Tibial nerve (tissue), 4 donors: Measurements from ENCODE around the gene C17orf100. TPM values are rescaled to one million over a fixed set of nuclear protein-coding genes. Genes with fewer than 3 reads are reported as not detected.

ENCODE experiments used
- DNase-seq, 2 donors: peaks; one replicate each; pipeline ENCODE4 v3.0.0-alpha.2; 2019; ENCODE audit warnings: low spot score in 2 of 2
- H3K27ac ChIP-seq, 4 donors: fragments of 200-600 bp; sonication (generic) in 3 of 4; one replicate each; pipeline ENCODE4 v1.5.1; 2017 to 2019; ENCODE audit warnings: mild to moderate bottlenecking in 1 of 4
- H3K27me3 ChIP-seq, 2 donors: fragments of 200-600 bp; sonication (generic) in 1 of 2; one replicate each; pipeline versions ENCODE4 v1.5.1 to v1.6.0; 2017 to 2019
- H3K36me3 ChIP-seq, 3 donors: fragments of 200-600 bp; sonication (generic); one replicate each; pipeline ENCODE4 v1.5.1; 2018 to 2019
- H3K4me1 ChIP-seq, 4 donors: fragments of 200-600 bp; sonication (generic) in 3 of 4; one replicate each; pipeline ENCODE4 v1.5.1; 2017 to 2019
- H3K4me3 ChIP-seq, 4 donors: fragments of 200-600 bp; sonication (generic) in 3 of 4; one replicate each; pipeline ENCODE4 v1.5.1; 2017 to 2019; ENCODE audit warnings: mild to moderate bottlenecking in 1 of 4, moderate library complexity in 1 of 4
- H3K9me3 ChIP-seq, 4 donors: fragments of 200-600 bp; sonication (generic) in 3 of 4; one replicate each; pipeline ENCODE4 v1.5.1; 2017 to 2019
- CTCF ChIP-seq, 5 experiments: fragments of 200-600 bp in 3 of 5; fragments of 450-650 bp in 2 of 5; sonication (generic) in 3 of 5; IDR thresholded peaks; one replicate each; pipeline ENCODE4 v1.5.1; 2016 to 2019; ENCODE audit warnings: antibody characterized with exemption in 5 of 5, mild to moderate bottlenecking in 3 of 5, moderate library complexity in 2 of 5
- EP300 ChIP-seq, 2 donors: sonication (generic); formaldehyde crosslinking; IDR thresholded peaks; one replicate each; pipeline ENCODE4 v1.6.1; 2017; ENCODE audit warnings: antibody characterized with exemption in 2 of 2, mild to moderate bottlenecking in 1 of 2
- POLR2A ChIP-seq, 2 donors: fragments of 450-650 bp; IDR thresholded peaks; one replicate each; pipeline ENCODE4 v1.6.1; 2017; ENCODE audit warnings: antibody characterized with exemption in 2 of 2, mild to moderate bottlenecking in 2 of 2, moderate library complexity in 2 of 2
- WGBS, 2 donors: methylation state at CpG; one replicate each; pipeline ENCODE4 v1.1.5; 2018; 5-methylcytosine and 5-hydroxymethylcytosine counted together
- total RNA-seq, 4 donors: library from RNA; depleted of rRNA; stranded (reverse); fragments of >200 nt; gene quantifications; one replicate each; pipeline ENCODE4 v1.1.0, GENCODE V29; 2016

Gene C17orf100
- total RNA-seq, 4 donors from 2014 or later = 2.1 to 3.9 (median 3.5) TPM; not detected in 1

- Histone ChIP-seq H3K9me3 (no peaks in the 10 kb centered on the region), H3K27ac (no peak overlapping the region), H3K4me1 (peaks cover 0 to 8% (median 0%) of the 10 kb centered on the region in 4 donors), H3K4me3 (no peak overlapping the region), H3K36me3 (no peaks in the 10 kb centered on the region), H3K27me3 (peaks cover 0 to 23% of the 10 kb centered on the region in 2 donors)
- whole genome bisulfite sequencing, 2 donors = 87 to 88% methylated on average over 8 of the region's 8 CpGs
- DNase-seq = no peak
- TF ChIP-seq EP300 (IDR thresholded peaks at IDR 0.05) (no peak), CTCF (IDR thresholded peaks at IDR 0.05) (no peak), POLR2A (IDR thresholded peaks at IDR 0.05) (no peak)
These were observed 19.0 kb downstream of the C17orf100 start for GRCh38 chr17:6670571-6670970.

- H3K4me1 ChIP-seq = peaks cover 0 to 6% (median 0%) of the 10 kb centered on the region in 4 donors
- H3K4me3 ChIP-seq = no peak overlapping the region
- no peaks in the 10 kb centered on the region for H3K36me3 ChIP-seq
- no peak for DNase-seq
- TF ChIP-seq CTCF (IDR thresholded peaks at IDR 0.05) (no peak), POLR2A (IDR thresholded peaks at IDR 0.05) (no peak)
- H3K27ac ChIP-seq = no peak overlapping the region
- whole genome bisulfite sequencing, 2 donors = 80 to 91% methylated on average over 6 of the region's 6 CpGs
- no peaks in the 10 kb centered on the region for H3K9me3 ChIP-seq
- H3K27me3 ChIP-seq = peaks cover 0 to 23% of the 10 kb centered on the region in 2 donors
These were observed 19.4 kb downstream of the C17orf100 start for GRCh38 chr17:6670999-6671398.

GRCh38 chr17:6671431-6671830, 19.9 kb downstream of the C17orf100 start:
- H3K27me3 ChIP-seq = peaks cover 0 to 23% of the 10 kb centered on the region in 2 donors
- WGBS, 2 donors = 71 to 90% methylated on average over 5 to 6 of the region's 7 CpGs
- H3K9me3 ChIP-seq = no peaks in the 10 kb centered on the region
- H3K36me3 ChIP-seq = no peaks in the 10 kb centered on the region
- no peak for TF ChIP-seq POLR2A (IDR thresholded peaks at IDR 0.05)
- TF ChIP-seq CTCF (IDR thresholded peaks at IDR 0.05) = no peak
- TF ChIP-seq EP300 (IDR thresholded peaks at IDR 0.05) = no peak
- peaks cover 0 to 3% (median 0%) of the 10 kb centered on the region in 4 donors for H3K4me1 ChIP-seq
- DNase-seq = no peak
- H3K4me3 ChIP-seq = no peak overlapping the region
- H3K27ac ChIP-seq = no peak overlapping the region

GRCh38 chr17:6674586-6674985, 23.0 kb downstream of the C17orf100 start:
- DNase-seq = no peak
- Histone ChIP-seq H3K4me3 (no peak overlapping the region), H3K27ac (no peak overlapping the region), H3K4me1 (no peaks in the 10 kb centered on the region), H3K9me3 (no peaks in the 10 kb centered on the region), H3K27me3 (peaks cover 0 to 26% of the 10 kb centered on the region in 2 donors), H3K36me3 (no peaks in the 10 kb centered on the region)
- WGBS, 2 donors = 95% methylated on average over 10 to 12 of the region's 13 CpGs
- TF ChIP-seq CTCF (IDR thresholded peaks at IDR 0.05) = no peak
- TF ChIP-seq POLR2A (IDR thresholded peaks at IDR 0.05) = no peak
- no peak for TF ChIP-seq EP300 (IDR thresholded peaks at IDR 0.05)

GRCh38 chr17:6675201-6675825, 23.8 kb downstream of the C17orf100 start:
- no peaks in the 10 kb centered on the region for H3K36me3 ChIP-seq
- TF ChIP-seq CTCF (IDR thresholded peaks at IDR 0.05) (no peak), POLR2A (IDR thresholded peaks at IDR 0.05) (no peak), EP300 (IDR thresholded peaks at IDR 0.05) (no peak)
- H3K4me1 ChIP-seq = no peaks in the 10 kb centered on the region
- 78 to 80% methylated on average over 11 of the region's 11 CpGs for WGBS, 2 donors
- DNase-seq = no peak
- no peaks in the 10 kb centered on the region for H3K9me3 ChIP-seq
- peaks cover 0 to 22% of the 10 kb centered on the region in 2 donors for H3K27me3 ChIP-seq
- H3K4me3 ChIP-seq = no peak overlapping the region
- no peak overlapping the region for H3K27ac ChIP-seq
